PFSK-1 (cell line): Measurements from ENCODE around the gene ESRRA.

ENCODE experiments used
- FOXP2 ChIP-seq: optimal IDR thresholded peaks from 2 replicates; pipeline ENCODE3; 2011; ENCODE audit warnings: borderline replicate concordance, control low read depth, inconsistent platforms; ENCODE audit not compliant: insufficient read depth; ENCODE audit errors: extremely low read length, extremely low read depth
- POLR2AphosphoS5 ChIP-seq: IDR thresholded peaks from 2 replicates; pipeline ENCODE4 v1.6.1; 2012; ENCODE audit warnings: low read depth, mild to moderate bottlenecking, control low read depth, low read length, moderate library complexity
- REST ChIP-seq, 2 experiments: IDR thresholded peaks; 2 replicates each; pipeline versions ENCODE4 v1.6.1 to v1.8.0; 2011 to 2012; ENCODE audit warnings: low read depth in 2 of 2, low read length in 2 of 2, control low read depth in 1 of 2, inconsistent platforms in 1 of 2, mild to moderate bottlenecking in 1 of 2, moderate library complexity in 1 of 2; ENCODE audit not compliant: insufficient read depth in 1 of 2
- SIN3A ChIP-seq: IDR thresholded peaks from 2 replicates; pipeline ENCODE4 v1.6.1; 2012; ENCODE audit warnings: mild to moderate bottlenecking, low read length, moderate library complexity, borderline replicate concordance; ENCODE audit not compliant: insufficient read depth
- TAF1 ChIP-seq: IDR thresholded peaks from 2 replicates; pipeline ENCODE4 v1.6.1; 2012; ENCODE audit warnings: low read length, control low read depth, borderline replicate concordance; ENCODE audit not compliant: insufficient read depth

The ESRRA gene

GRCh38 chr11:64260147-64260708, 45.1 kb upstream of the ESRRA start:
- TF ChIP-seq SIN3A: no peak
- no peak for TF ChIP-seq POLR2AphosphoS5
- no peak for TF ChIP-seq FOXP2
- TF ChIP-seq TAF1: no peak
- TF ChIP-seq REST (IDR thresholded peaks at IDR 0.05; ENCODE audit: insufficient read depth in 1 of 2, low read depth in 2 of 2, low read length in 2 of 2): no peak

- TF ChIP-seq POLR2AphosphoS5: no peak
- no peak for TF ChIP-seq FOXP2
- no peak for TF ChIP-seq REST (IDR thresholded peaks at IDR 0.05; ENCODE audit: insufficient read depth in 1 of 2, low read depth in 2 of 2, low read length in 2 of 2)
- no peak for TF ChIP-seq SIN3A
- no peak for TF ChIP-seq TAF1
Observed at GRCh38 chr11:64261556-64262080, 43.7 kb upstream of the ESRRA start.

- no peak for TF ChIP-seq FOXP2
- TF ChIP-seq POLR2AphosphoS5: no peak
- no peak for TF ChIP-seq TAF1
- TF ChIP-seq SIN3A: no peak
- TF ChIP-seq REST (IDR thresholded peaks at IDR 0.05; ENCODE audit: insufficient read depth in 1 of 2, low read depth in 2 of 2, low read length in 2 of 2): no peak
Observed at GRCh38 chr11:64262271-64263002, 42.9 kb upstream of the ESRRA start.

- TF ChIP-seq FOXP2 (no peak), POLR2AphosphoS5 (no peak), SIN3A (no peak)
Observed at GRCh38 chr11:64263021-64263946, 42.0 kb upstream of the ESRRA start.

GRCh38 chr11:64263947-64264317, 41.4 kb upstream of the ESRRA start:
- TF ChIP-seq FOXP2 (no peak), POLR2AphosphoS5 (no peak), SIN3A (no peak), TAF1 (no peak), REST (IDR thresholded peaks at IDR 0.05; ENCODE audit: insufficient read depth in 1 of 2, low read depth in 2 of 2, low read length in 2 of 2) (no peak)
